Stimulated activated CD8-positive, alpha-beta memory T cell treated with anti-CD3 and anti-CD28 coated beads, Interleukin-4, amount 100 ng/mL, for 24 hours (primary cell): ENCODE results near the gene ACSL4.
"Not testable (repeated sequence)": the region's sequence is repeated elsewhere in the genome, so short reads cannot be mapped to it uniquely, and the experiment has no call there.

ENCODE experiments used
- DNase-seq: peaks from one replicate; pipeline ENCODE4 v3.0.0-alpha.2; 2020; ENCODE audit warnings: low read depth

ACSL4 gene

DNA sequence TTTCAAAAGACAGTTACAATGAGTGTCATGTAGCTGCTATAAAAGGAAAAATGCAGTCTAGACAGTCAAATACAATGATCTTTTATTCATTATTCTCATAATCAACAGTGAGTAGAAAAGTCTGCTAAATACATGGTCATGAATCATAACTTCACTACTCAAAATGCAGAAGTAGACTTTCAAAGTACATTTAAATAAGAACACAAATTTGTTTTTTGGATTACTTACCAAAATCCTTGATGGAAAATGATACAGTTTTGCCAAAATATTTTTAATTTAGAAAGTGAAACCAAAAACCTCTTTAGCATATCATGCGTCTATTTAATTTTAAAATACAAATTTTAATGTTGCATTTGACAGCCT is 4.9 kb downstream of the ACSL4 start:
- no peak for DNase-seq

DNA sequence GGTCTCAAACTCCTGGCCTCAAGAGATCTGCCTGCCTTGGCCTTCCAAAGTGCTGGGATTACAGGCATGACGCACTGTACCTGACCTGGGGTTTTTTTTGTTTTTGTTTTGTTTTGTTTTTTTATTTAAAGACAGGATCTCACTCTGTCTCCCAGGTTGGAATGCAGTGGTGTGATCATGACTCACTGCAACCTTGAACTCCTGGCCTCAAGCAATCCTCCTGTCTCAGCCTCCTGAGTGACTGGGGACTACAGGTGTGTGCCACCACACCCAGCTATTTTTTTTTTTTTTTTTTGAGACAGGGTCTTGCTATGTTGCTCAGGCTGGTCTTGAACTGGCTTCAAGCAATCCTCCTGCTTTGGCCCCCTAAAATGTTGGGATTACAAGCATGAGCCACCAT is 8.1 kb downstream of the ACSL4 start:
- DNase-seq: not testable (repeated sequence)

DNA sequence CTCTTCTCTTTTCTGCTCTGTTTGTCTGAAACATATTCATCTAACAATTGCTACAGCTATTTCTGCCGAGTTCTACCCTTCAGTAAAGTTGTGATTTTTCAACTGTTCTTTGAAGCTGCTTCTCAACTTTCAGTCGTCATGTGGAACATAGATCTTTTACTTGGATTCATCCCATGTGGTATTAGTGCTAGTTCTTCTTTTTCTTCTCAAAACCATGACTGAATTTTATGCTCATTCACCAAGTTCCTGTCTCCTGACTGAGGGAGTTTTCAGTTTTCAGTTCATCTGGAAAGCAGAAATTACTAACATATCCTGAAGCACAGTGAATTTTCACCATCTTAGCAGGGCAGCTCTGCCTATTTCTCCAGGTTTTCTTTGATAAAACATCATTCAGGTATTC is 12.1 kb downstream of the ACSL4 start:
- no peak for DNase-seq

DNA sequence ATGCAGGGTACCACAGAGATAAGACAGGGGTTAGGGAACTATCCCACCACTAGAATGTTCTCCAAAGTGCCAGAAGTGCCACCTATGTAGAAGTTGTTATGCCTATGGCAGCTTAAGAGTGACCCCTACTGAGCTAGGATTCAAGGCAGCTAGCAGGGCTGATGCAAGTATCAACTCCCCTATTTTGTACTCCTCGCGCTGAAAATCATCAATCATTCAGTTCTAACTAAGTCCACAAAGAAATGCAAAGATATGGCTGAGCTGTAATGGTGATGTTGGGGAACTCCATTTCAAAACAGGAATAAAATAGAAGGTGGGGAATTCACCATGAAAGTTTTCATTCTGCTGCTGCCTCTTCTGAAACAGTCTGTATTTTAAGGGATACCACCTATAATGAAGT is 13.8 kb downstream of the ACSL4 start:
- no peak for DNase-seq

DNA sequence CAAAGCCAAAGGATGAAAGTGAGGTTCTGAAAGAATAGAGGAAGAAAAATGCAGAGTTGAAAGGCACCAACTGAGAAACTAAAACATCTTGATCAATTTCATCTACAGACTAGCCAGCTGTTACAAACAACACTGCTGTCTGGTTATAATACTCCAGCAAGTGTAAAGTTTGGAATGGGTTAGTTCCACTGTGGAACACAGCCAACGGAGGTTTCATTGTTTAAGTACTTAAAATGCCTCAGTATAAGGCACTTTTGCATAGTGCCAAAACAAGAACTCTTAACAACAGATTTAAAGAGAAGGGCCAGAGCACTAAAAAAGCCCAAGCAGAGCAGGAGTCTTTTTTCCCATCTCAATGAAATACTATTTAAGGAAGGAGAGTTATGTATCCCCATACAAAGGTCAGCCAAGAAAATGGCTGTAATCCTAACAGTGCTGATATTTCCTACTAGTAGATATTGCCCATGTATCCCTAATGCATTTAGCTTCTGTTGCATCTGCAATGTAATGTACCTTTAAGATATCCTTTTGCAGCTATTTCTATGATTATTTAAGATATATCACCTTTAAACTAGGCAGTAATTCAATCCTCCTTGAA is 16.5 kb downstream of the ACSL4 start:
- no peak for DNase-seq

DNA sequence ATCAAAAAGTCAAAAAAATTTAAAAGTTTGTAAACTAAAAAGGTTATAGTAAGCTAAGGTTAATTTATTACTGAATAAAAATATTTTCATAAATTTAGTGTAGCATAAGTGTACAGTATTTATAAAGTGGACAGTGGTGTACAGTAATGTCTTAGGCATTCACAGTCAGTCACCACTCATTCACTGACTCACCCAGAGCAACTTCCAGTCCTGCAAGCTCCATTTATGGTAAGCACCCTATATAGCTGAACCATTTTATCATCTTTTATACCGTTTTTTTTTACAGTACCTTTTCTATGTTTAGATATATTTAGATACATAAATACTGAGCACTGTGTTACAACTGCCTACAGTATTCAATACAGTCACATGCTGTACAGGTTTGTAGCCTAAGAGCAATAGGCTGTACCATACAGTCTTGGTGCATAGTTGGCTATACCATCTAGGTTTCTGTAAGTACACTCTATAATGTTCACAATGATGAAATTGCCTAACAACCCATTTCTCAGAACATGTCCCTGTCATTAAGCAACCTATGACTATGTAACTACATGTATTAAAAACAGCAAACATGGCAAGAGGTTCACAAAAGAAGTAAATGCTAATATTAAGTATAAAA is 18.6 kb downstream of the ACSL4 start:
- no peak for DNase-seq

DNA sequence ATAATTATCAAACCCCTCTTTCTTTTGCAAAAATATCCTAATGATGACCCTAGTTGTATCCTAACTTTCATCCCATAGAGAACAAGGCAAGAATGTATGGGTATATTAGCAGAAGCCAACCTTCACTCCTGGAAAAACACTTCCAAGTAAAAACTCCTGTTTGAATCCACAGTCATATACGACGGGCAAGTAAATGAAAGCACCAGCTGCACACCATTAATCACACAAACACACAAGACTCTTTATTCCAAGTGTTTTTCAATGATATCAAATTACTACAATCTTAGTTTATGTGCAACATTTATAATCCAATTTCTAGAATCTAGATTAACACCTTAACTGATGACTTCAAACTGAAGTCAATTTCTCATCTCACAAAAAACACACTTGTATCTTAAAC is 22.9 kb downstream of the ACSL4 start:
- DNase-seq: no peak

DNA sequence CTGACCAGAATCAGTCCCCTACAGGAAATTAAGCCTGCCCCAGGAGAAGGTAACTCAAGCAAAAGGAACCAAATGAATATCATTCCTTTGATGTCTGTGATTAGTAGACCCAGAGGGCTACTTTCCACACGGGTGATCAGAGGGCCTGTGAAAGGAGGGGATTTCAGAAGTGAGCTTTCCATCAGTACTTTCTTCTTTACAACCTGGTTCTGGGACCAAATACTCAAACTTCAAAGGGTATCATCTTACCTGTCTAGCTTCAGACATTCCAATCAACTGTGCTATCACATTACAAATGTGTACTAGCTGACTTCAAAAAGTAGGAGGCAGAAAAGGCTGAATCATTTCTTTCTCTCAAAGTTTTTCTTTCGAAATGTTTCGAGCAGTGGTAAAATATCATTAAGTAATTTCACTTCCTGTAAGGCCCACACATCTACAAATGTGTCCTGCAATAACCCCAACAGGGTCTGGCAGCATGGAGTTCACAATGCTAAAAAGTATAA is 23.9 kb downstream of the ACSL4 start:
- no peak for DNase-seq

DNA sequence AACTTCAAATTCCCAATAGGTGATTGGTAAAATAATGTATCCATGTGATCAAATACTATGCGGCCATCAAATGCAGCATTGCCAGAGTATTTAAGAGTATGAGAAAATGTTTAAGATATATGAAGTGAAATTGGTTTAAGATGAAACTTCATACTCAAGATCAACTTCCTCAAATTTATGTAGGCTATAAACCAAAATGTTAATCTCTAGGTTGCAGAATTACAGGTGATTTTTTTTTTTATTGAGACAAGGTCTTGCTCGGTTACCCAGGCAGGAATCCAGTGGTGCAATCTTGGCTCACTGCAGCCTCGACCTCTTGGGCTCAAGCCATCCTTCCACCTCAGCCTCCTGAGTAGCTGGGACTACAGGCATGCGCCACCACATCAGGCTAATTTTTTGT is 25.3 kb downstream of the ACSL4 start:
- no peak for DNase-seq

DNA sequence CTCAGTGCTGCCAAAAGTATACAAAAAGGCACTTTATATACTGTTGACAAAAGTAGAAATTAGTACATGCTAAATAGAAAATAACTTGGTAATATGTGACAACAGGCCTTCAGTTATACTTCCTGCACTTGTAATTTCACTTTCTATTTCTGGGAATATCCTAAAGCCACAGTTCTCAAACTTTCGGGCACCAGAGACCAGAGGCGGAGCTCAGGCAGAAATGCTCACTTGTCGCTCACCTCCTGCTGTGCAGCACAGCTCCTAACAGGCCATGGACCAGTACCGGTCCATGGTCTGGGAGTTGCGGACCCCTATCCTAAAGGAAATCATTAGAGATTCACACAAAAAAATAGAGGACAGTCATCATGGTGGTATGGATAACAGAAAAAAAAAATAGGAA is 25.7 kb downstream of the ACSL4 start:
- no peak for DNase-seq

DNA sequence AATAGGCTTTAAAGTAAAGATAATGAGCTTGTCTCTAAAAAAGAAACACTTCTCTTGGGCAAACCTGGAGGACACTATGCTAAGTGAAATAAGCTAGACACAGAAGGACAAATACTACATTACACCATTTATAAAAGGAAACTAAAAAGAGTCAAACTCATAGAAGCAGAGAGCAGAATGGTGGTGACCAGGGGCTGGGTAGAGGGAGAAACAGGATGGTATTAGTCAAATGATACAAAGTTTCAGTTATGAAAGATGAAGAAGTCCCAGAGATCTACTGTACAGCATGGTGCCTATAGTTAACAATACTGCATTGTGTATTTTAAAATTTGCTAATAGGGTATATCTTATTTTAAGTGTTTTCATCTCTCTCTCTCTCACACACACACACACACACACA is 28.5 kb downstream of the ACSL4 start:
- DNase-seq: no peak

DNA sequence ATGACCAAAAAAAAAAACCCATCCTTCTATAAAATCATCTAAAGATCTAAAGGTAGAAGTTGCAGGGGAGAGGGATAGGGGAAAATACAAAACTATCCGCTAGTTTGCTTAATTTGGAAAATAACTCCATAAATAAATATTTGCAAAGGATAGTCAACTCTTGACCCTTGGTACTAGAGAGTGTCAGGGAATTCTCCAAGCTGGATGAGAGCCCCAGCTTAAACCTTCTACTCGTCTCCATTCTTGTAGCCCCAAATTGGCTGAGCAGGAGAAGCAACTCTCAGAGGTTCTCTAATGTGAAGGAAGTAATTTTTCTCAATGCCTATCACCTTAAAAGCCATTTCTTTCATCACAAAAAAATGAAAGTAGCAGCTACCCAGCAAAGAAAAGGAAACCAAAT is 35.2 kb downstream of the ACSL4 start:
- DNase-seq: no peak

DNA sequence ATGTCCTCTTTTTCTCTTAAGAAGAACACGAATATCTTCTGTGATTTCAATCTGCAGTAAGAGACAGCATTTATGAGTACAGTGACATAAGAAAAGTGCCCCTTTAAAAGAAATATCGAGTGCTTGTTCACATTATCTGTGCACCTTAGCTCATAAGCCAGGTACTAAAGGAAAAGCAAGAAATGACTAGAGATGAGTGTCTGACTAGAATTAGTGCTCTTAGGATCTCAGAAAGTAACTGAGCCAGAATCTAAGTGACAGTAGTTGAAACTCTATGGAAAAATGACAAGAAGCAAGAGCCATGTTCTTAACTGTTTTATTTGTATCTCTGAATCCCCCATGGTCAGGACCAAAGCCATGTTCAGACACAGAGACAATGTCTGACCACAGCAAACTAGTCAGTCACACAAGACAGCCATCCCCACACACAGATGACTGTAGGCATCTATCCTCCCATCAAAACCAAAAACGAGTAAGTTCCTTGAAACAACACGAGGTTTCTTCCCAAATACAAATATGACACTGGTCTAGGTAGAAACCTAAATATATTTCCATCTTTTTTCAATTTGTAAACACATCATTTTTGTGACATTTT is 36.8 kb downstream of the ACSL4 start:
- no peak for DNase-seq

DNA sequence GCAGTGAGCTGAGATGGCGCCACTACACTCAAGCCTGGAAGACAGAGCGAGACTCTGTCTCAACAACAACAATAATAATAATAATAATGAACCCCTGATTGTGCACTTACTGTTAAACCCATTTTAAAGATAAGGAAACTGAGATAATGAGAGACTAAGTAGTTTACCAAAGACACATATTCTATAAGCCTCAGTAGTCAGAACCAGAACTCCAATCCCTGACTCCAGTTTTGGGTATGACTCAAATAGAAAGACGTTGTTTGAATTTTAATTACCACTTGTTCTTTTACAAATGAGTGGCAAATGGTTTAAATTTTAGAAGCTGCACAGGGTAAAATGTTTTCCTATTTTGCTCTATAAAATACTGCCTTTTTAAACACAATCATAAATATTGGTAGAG is 37.4 kb downstream of the ACSL4 start:
- no peak for DNase-seq

DNA sequence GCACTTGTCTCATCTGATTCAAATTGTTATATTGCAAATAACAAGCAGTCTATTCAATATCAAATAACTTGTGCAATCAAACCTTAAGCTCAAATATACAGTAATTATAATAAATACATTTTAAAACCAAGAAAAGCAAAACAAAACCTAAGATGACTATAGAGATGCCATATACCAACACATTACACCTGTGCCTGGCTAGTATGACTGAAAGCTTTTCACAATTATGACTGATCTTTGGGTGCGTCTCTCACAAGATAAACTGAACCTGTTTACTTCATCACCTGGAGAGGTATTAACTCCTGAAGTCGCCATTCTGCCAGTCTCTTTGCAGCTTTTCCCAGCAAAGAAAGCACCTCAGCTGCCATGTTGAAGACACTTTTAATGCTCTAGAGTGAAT is 41.3 kb downstream of the ACSL4 start:
- no peak for DNase-seq

DNA sequence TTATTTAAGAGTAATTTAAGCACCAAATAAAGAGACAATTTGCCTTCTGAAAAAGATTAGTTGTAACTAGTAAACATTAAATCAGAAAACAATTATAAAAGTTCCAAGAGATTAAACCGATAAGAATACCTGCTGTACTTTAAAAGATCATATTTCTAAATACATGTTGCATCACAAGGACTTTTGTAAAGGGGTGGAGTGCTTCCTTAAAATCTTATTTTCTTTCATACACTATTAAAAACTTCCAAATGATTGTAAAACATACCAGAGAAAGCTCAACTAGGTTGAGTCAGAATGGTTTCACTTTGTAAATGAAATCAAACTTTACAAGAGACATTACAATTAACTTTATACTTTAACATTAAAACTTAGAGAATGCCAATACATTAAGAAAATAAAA is 41.8 kb downstream of the ACSL4 start:
- DNase-seq: no peak

DNA sequence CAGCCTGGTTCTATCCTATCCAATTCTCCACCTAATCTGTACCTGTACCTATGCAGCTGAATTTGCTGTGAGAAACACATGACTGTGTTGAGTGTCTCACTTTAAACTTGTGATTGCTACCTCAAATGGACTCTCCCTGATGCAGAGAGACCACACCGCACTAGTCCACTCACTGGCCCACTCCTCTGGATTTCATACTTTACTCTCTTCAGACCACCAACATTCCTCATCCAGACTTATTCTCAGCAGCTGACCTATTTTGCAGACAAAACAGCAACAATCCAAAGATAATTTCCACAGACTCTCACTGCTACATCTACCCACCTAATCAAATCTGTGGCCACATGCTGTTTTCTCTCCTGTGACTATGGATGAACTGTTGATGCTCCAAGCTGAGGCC is 45.2 kb downstream of the ACSL4 start:
- DNase-seq: no peak

DNA sequence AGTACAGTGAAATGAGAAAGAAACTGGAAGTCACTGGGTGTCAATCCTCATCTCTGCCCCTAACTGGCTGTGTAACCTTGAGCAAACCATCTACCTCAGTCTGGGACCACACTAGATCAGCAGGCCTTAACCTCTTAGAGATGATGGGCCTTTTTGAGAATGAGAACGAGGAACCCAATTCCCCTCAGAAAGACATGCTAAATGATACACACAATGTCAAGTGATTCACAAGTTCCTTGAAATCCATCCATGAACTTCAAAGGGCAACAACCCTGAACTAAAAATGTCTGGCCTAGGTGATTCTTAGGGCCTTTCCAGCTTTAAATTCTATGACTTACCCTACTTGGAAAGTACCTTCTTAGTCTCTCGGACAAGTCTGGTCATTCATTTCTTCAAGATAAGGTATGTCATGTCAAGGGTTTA is 47.4 kb downstream of the ACSL4 start:
- no peak for DNase-seq

DNA sequence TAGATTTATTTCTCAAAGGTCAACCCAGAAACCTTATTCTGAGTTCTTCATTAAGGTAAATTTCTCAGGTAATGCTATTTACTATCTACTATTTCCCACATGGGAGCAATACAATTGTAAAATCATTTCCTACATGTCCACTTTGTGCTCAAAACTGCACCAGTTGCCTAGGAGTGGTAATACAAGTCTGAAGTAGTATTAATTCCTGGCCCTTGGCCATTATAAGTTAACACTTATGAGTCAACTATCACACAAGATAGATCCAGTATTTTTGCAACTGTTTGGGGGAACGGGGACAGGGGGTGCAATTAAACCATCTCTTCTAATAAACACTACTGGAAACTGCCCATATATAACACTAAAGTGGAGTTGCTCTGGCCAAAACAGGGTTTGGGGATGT is 48.9 kb downstream of the ACSL4 start:
- DNase-seq: no peak

DNA sequence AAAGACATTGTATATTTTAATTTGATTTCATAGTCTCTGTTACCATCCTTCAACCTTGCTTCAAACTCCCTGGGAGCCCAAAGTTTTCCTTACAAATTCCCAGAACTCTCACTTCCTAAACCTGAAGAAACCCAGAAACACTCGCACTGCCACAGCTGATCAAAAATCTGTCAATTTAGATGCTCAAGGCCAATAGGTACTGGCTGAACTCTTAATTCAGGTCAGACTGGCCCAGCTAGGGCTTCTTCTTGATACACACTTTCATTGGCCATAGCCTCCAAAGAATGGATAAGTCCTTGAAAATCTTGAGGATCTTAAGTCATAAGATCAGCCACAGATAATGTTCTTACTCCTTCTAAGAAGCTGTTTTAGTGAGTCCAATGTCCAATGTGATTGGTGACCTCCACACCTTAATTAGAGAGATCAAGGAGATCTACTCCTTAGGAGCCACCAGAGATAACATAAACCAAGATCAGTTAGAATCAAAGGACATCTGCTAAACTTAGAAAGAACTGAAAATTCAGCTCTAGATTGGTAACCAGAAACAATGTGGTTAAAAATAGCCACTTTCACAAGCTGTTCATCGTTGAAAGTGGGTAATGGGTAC is 51.5 kb downstream of the ACSL4 start:
- no peak for DNase-seq

DNA sequence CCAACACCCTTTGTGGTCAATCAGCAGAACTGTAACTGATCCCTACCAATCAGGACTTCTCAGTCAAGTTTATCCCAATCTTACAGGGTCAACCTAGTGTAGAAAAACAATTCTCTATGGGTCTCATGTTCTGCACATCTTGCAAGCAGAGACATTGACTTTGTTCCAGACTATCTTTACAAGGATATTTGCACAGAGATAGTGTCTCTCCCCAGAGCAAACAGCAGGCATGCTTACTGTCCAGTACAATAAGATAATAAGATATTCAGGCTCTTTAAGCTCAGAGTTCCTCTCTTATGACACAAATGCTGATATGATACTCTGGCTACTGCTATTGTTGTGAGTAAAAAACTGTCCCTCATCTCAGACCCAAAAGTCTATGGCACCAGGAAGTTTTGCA is 53.2 kb downstream of the ACSL4 start:
- no peak for DNase-seq

DNA sequence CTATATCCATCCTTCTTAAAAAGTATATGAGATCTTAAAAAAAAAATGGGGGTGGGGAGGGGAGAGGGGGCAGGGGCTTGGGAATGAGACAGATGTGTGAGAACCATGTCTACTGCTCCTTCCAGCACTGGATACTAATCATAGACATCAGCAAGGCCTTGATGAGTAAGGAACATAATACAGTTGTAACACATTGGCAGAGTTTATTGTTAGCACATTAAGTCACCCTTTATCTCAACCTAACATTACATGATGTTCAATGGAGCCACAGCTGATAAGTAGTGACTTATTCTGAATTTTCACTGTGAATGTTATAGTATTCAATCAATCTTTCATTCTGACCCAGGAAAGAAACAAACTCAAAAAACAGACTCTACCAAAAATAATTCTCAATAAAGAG is 60.8 kb downstream of the ACSL4 start:
- no peak for DNase-seq

DNA sequence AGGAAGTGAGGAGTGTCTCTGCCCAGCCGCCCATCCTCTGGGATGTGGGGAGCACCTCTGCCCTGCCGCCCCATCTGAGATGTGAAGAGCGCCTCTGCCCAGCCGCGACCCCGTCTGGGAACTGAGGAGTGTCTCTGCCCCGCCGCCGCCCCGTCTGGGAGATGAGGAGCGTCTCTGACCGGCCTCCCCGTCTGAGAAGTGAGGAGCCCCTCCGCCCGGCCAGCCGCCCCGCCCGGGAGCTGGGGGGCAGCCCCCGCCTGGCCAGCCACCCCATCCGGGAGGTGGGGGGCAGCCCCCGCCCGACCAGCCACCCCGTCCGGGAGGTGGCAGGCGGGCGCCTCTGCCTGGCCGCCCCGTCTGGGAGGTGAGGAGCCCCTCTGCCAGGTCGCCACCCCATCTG is 61.9 kb downstream of the ACSL4 start:
- not testable (repeated sequence) for DNase-seq

DNA sequence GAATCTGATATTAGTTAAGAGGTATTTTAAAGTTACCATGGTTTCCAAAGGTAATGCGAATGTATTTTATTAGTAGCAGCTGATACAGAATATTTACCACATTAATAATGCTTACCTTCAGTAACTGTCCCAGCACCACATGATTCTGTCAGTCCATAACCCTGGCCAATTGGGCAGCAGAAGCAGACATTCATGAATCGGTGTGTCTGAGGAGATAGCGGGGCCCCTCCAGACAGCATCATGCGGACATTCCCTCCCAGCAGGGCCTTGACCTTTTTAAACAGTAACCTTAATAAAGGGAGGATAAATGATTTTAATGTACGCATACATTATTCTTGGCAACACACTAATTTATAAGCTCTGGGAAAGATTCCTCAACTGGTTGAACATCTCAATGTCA is 65.1 kb downstream of the ACSL4 start:
- no peak for DNase-seq
